Upper lobe of left lung (tissue), 4 donors: ENCODE measurements around the gene SIPA1.

Experiments used
- CTCF ChIP-seq, 6 experiments: fragments of 450-650 bp in 4 of 6; fragments of 200-600 bp in 2 of 6; sonication (generic) in 2 of 6; IDR thresholded peaks; one replicate each; pipeline ENCODE4 v1.5.1; 2016 to 2019; ENCODE audit warnings: antibody characterized with exemption in 6 of 6
- EP300 ChIP-seq, 4 donors: sonication (generic); formaldehyde crosslinking; IDR thresholded peaks; one replicate each; pipeline ENCODE4 v1.5.1; 2017; ENCODE audit warnings: antibody characterized with exemption in 4 of 4, control low read depth in 2 of 4
- POLR2AphosphoS5 ChIP-seq, 2 donors: sonication (generic); formaldehyde crosslinking; IDR thresholded peaks; one replicate each; pipeline ENCODE4 v1.5.1; 2017; ENCODE audit warnings: antibody characterized with exemption in 2 of 2

DNA sequence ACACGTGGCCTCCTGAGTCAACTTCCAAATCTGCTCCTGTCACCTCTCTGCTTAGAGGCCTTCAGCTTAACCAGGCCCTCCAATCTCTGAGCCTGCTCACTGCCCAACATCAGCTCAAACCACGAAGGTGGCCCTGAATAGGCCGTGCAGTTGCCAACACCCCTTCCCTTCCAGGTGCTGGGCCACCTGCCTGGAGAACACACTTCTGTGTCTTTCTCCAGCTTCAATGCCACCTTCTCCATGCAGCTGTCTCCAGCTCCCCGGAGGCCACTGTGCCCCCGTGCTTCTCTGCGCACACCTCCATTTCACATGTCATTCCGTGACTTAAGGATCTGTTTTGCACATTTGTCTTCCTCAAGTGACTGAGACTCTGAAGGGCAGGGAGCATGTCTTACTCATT lies 19.5 kb downstream of the SIPA1 start:
- TF ChIP-seq CTCF (IDR thresholded peaks at IDR 0.05) (no peak), EP300 (IDR thresholded peaks at IDR 0.05) (no peak), POLR2AphosphoS5 (IDR thresholded peaks at IDR 0.05) (no peak)
